Adrenal gland (tissue), 12 donors: ENCODE data around the gene TM9SF1. TPM values are rescaled to one million over a fixed set of nuclear protein-coding genes. Genes with fewer than 3 reads are reported as not detected.

ENCODE experiments used
- DNase-seq, 7 donors: peaks; one replicate each; pipeline ENCODE4 v3.0.0-alpha.2; 2019 to 2020
- H3K27ac ChIP-seq, 5 donors: fragments of 200-600 bp; sonication (generic) in 4 of 5; 1 replicate in 3 of 5; 2 replicates in 2 of 5; pipeline versions ENCODE4 v1.5.1 to v1.8.0; 2016 to 2020; ENCODE audit warnings: mild to moderate bottlenecking in 1 of 5
- H3K27me3 ChIP-seq: fragments of 200-600 bp; 2 replicates; pipeline ENCODE4 v1.8.0; 2021
- H3K36me3 ChIP-seq, 2 donors: fragments of 200-600 bp; replicated peaks in 1 of 2; 1 replicate in 1 of 2; 2 replicates in 1 of 2; pipeline versions ENCODE4 v1.5.1 to v1.8.0; 2018 to 2022
- H3K4me1 ChIP-seq, 2 donors: fragments of 200-600 bp; replicated peaks in 1 of 2; 1 replicate in 1 of 2; 2 replicates in 1 of 2; pipeline versions ENCODE4 v1.5.1 to v1.8.0; 2018 to 2021
- H3K4me3 ChIP-seq, 4 donors: fragments of 200-600 bp; sonication (generic) in 3 of 4; one replicate each; pipeline ENCODE4 v1.5.1; 2016 to 2018
- H3K9me3 ChIP-seq, 3 donors: fragments of 200-600 bp; sonication (generic) in 1 of 3; replicated peaks in 1 of 3; 1 replicate in 2 of 3; 2 replicates in 1 of 3; pipeline versions ENCODE4 v1.5.1 to v1.8.0; 2016 to 2021
- CTCF ChIP-seq, 6 experiments: fragments of 450-650 bp in 4 of 6; fragments of 200-600 bp in 2 of 6; sonication (generic) in 1 of 6; IDR thresholded peaks; 1 replicate in 5 of 6; 2 replicates in 1 of 6; pipeline versions ENCODE4 v1.5.1 to v1.8.0; 2016 to 2021; ENCODE audit warnings: antibody characterized with exemption in 6 of 6, mild to moderate bottlenecking in 2 of 6, moderate library complexity in 1 of 6
- POLR2A ChIP-seq, 2 donors: fragments of 450-650 bp; IDR thresholded peaks; one replicate each; pipeline ENCODE4 v1.6.1; 2017; ENCODE audit warnings: antibody characterized with exemption in 2 of 2, mild to moderate bottlenecking in 2 of 2, moderate library complexity in 1 of 2
- WGBS, 4 donors: extraction: QIAGEN DNeasy Blood & Tissue Kit in 2 of 4; methylation state at CpG; one replicate each; pipeline versions ENCODE4 v1.1.5 to v1.1.7; 2013 to 2017; 5-methylcytosine and 5-hydroxymethylcytosine counted together
- intact Hi-C, 2 donors: fragments of 100-400 bp; cut with DNase I; formaldehyde crosslinking; loops; one replicate each; pipeline versions ENCODE4 v1.14.1 to v1.15.0; 2022 to 2023
- polyA plus RNA-seq, 3 donors: library from polyadenylated mRNA; stranded (reverse); fragments of 200-250 nt in 2 of 3; fragments of 350-450 nt in 1 of 3; fragmentation: Illumina TruSeq in 1 of 3; extraction: RNeasy Lipid Tissue Mini Kit (QIAGEN cat#74804) in 1 of 3; gene quantifications; one replicate each; pipeline ENCODE4 v1.2.3, GENCODE V29; 2013 to 2014
- total RNA-seq, 9 donors: library from RNA; depleted of rRNA in 4 of 9; stranded (reverse); fragments of >200 nt in 4 of 9; fragments of 120-200 nt in 1 of 9; fragmentation: NEBNext Ultra II Directional in 1 of 9; extraction: Animal tissue kit (Norgen Biotek cat#: 25700) in 1 of 9; gene quantifications; one replicate each; pipeline versions ENCODE4 v1.1.0 to v1.2.4, GENCODE V29; 2013 to 2023
- donor health status: healthy with polysubstance abuse.
- donor health status: Bipolar disorder and iron deficiency.
- donor health status: DM: yes; HTN: yes; CAD: no.
- donor health status: DM: no; HTN: no; CAD: no.
- donor health status: DM: no; HTN: no; CAD: no.
- donor health status: DM: yes; HTN: yes; CAD: no.

The TM9SF1 gene
- total and polyA plus RNA-seq, 12 donors = 43.7 to 123 (median 86.6) TPM

- intact Hi-C loops = loop anchor here in 1 of 2 donors (10.0 kb wide), 1 partner anchor 92 kb away; no protein-coding TSS in a partner anchor
- Histone ChIP-seq H3K36me3 (peaks cover 0 to 69% of the 10 kb centered on the region in 2 donors), H3K27me3 (no peaks in the 10 kb centered on the region), H3K9me3 (no peaks in the 10 kb centered on the region), H3K27ac (peak overlapping the region in 4 of 5 donors; percentile 26 to 70 (median 52)), H3K4me1 (peaks cover 4 to 17% of the 10 kb centered on the region in 2 donors), H3K4me3 (no peak overlapping the region)
- WGBS, 4 donors = 87 to 94% (median 90%) methylated on average over 1 of the region's 1 CpG
- DNase-seq = no peak
- no peak for TF ChIP-seq POLR2A (IDR thresholded peaks at IDR 0.05)
Measured at GRCh38 chr14:24156840-24157239, 38.4 kb downstream of the TM9SF1 start.

GRCh38 chr14:24155100-24155499 is 40.1 kb downstream of the TM9SF1 start:
- no peak for TF ChIP-seq POLR2A (IDR thresholded peaks at IDR 0.05)
- TF ChIP-seq CTCF (IDR thresholded peaks at IDR 0.05) = no peak
- no peak for DNase-seq
- no peak overlapping the region for H3K4me3 ChIP-seq
- 90 to 97% (median 94%) methylated on average over 8 to 10 of the region's 10 CpGs for WGBS, 4 donors
- peaks cover 0 to 78% of the 10 kb centered on the region in 2 donors for H3K36me3 ChIP-seq
- no peaks in the 10 kb centered on the region for H3K9me3 ChIP-seq
- H3K27me3 ChIP-seq = no peaks in the 10 kb centered on the region
- H3K4me1 ChIP-seq = peaks cover 0 to 10% of the 10 kb centered on the region in 2 donors
- H3K27ac ChIP-seq = no peak overlapping the region
- intact Hi-C loops = loop anchor here in 1 of 2 donors (10.0 kb wide), 1 partner anchor 90 kb away; no protein-coding TSS in a partner anchor

GRCh38 chr14:24151404-24152080 is 43.7 kb downstream of the TM9SF1 start:
- 90 to 95% (median 93%) methylated on average over 9 to 16 of the region's 16 CpGs for WGBS, 4 donors

GRCh38 chr14:24150993-24151392 is 44.2 kb downstream of the TM9SF1 start:
- DNase-seq = no peak
- peaks cover 7 to 17% of the 10 kb centered on the region in 2 donors for H3K4me1 ChIP-seq
- WGBS, 4 donors = 76 to 84% (median 80%) methylated on average over 4 to 9 of the region's 9 CpGs
- H3K4me3 ChIP-seq = no peak overlapping the region
- no peak overlapping the region for H3K27ac ChIP-seq
- TF ChIP-seq CTCF (IDR thresholded peaks at IDR 0.05) (no peak), POLR2A (IDR thresholded peaks at IDR 0.05) (no peak)
- peaks cover 0 to 65% of the 10 kb centered on the region in 2 donors for H3K36me3 ChIP-seq
- H3K27me3 ChIP-seq = no peaks in the 10 kb centered on the region
- H3K9me3 ChIP-seq = no peaks in the 10 kb centered on the region
- intact Hi-C loops = loop anchor here in 1 of 2 donors (10.0 kb wide), 1 partner anchor 86 kb away; no protein-coding TSS in a partner anchor

More at GRCh38 chr14:24151404-24152080, 43.7 kb downstream of the TM9SF1 start:
- TF ChIP-seq POLR2A (IDR thresholded peaks at IDR 0.05) = no peak
- TF ChIP-seq CTCF (IDR thresholded peaks at IDR 0.05) = no peak
- Histone ChIP-seq H3K4me1 (peaks cover 7 to 18% of the 10 kb centered on the region in 2 donors), H3K36me3 (peaks cover 0 to 70% of the 10 kb centered on the region in 2 donors), H3K9me3 (no peaks in the 10 kb centered on the region), H3K27me3 (no peaks in the 10 kb centered on the region), H3K4me3 (no peak overlapping the region), H3K27ac (no peak overlapping the region)
- no peak for DNase-seq
- intact Hi-C loops = loop anchor here in 1 of 2 donors (10.0 kb wide), 1 partner anchor 87 kb away; no protein-coding TSS in a partner anchor
